Osteoblast (primary cell): ENCODE measurements around the gene TLCD1. TPM values are rescaled to one million over a fixed set of nuclear protein-coding genes. Genes with fewer than 3 reads are reported as not detected.

Experiments
- DNase-seq: peaks from one replicate; pipeline ENCODE4 v3.0.0; 2011; ENCODE audit warnings: low spot score, mixed read lengths; ENCODE audit not compliant: insufficient read length; ENCODE audit errors: missing footprints
- H2AFZ ChIP-seq: 2 replicates; pipeline ENCODE4 v1.6.0; 2011; ENCODE audit warnings: mild to moderate bottlenecking, low read length
- H3K27ac ChIP-seq: 2 replicates; pipeline ENCODE4 v1.5.1; 2011; ENCODE audit warnings: mild to moderate bottlenecking, low read depth, low read length, moderate library complexity
- H3K27me3 ChIP-seq: 2 replicates; pipeline ENCODE4 v1.6.0; 2012; ENCODE audit warnings: mild to moderate bottlenecking, control low read depth, inconsistent platforms, low read length, moderate library complexity; ENCODE audit not compliant: insufficient read depth
- H3K36me3 ChIP-seq: 2 replicates; pipeline ENCODE4 v1.5.1; 2011; ENCODE audit warnings: mild to moderate bottlenecking, low read length, control low read depth, moderate library complexity; ENCODE audit not compliant: insufficient read depth
- H3K4me1 ChIP-seq: 2 replicates; pipeline ENCODE4 v1.5.1; 2011; ENCODE audit warnings: mild to moderate bottlenecking, low read length, control low read depth, moderate library complexity; ENCODE audit not compliant: insufficient read depth
- H3K4me2 ChIP-seq: 2 replicates; pipeline ENCODE4 v1.6.0; 2011; ENCODE audit warnings: mild to moderate bottlenecking, low read length; ENCODE audit not compliant: insufficient read depth
- H3K4me3 ChIP-seq: fragments of 200-600 bp; sonication (generic); 3 replicates; pipeline ENCODE4 v1.5.1; 2012; ENCODE audit warnings: mild to moderate bottlenecking, low read length, inconsistent platforms; ENCODE audit not compliant: insufficient read depth
- H3K79me2 ChIP-seq: 2 replicates; pipeline ENCODE4 v1.6.0; 2012; ENCODE audit warnings: mild to moderate bottlenecking, low read length, control low read depth, inconsistent platforms; ENCODE audit not compliant: insufficient read depth
- H3K9me3 ChIP-seq: 2 replicates; pipeline ENCODE4 v1.5.1; 2011; ENCODE audit warnings: low read depth, low read length, control low read depth
- H4K20me1 ChIP-seq: 2 replicates; pipeline ENCODE4 v1.6.0; 2012; ENCODE audit warnings: mild to moderate bottlenecking, low read length, control low read depth; ENCODE audit not compliant: insufficient read depth
- total RNA-seq: library from RNA; depleted of rRNA; stranded (reverse); fragments of >200 nt; gene quantifications from 2 replicates; pipeline ENCODE4 v1.2.3, GENCODE V29; 2012
- TF ChIP-seq, protein P1 (sequence below): IDR thresholded peaks from 2 replicates; pipeline ENCODE4 v1.5.1; 2011; ENCODE audit warnings: mild to moderate bottlenecking, low read depth, low read length, moderate library complexity; ENCODE audit errors: extremely low read depth

The TLCD1 gene
- total RNA-seq, 1 donor = 4.0 TPM

DNA sequence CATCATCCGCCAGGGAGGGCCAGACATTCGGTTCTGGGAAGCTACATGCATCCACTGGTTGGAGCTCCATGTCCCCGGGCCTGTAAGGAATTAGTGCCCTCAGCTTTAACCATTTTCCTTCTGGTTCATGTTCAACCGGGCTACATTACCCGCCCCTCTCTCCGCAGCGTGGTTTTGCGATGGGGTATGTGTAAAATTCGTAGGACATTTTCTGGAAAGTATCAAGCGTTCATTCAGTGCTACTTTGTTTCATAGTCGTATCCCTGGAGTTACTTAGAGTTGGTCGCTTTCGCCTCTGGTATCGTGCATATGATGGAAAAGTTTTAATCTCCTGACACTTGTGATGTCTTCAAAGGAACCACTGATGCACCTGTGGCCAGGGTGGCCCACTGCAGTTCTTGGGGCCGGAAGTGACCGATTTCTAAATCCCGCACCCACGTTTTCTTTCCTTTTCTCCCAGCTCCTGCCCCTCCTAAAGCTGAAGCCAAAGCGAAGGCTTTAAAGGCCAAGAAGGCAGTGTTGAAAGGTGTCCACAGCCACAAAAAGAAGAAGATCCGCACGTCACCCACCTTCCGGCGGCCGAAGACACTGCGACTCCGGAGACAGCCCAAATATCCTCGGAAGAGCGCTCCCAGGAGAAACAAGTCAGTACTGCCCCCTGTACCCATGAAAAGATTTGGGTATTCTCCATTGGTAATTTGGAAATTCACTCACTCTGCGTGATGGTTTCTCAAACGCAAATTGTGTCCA, 5.6 kb downstream of the TLCD1 start:
- Histone ChIP-seq H4K20me1 (peaks cover 54% of the 10 kb centered on the region), H3K36me3 (peaks cover 51% of the 10 kb centered on the region), H3K27me3 (no peaks in the 10 kb centered on the region), H3K79me2 (peaks cover 56% of the 10 kb centered on the region), H3K4me2 (peak overlapping the region; percentile 87), H3K9me3 (no peaks in the 10 kb centered on the region), H3K27ac (peak overlapping the region; percentile 73), H2AFZ (no peak overlapping the region), H3K4me3 (peak overlapping the region; percentile 80), H3K4me1 (peaks cover 56% of the 10 kb centered on the region)
- peak; percentile 30 for DNase-seq
- TF ChIP-seq, protein P1, sequence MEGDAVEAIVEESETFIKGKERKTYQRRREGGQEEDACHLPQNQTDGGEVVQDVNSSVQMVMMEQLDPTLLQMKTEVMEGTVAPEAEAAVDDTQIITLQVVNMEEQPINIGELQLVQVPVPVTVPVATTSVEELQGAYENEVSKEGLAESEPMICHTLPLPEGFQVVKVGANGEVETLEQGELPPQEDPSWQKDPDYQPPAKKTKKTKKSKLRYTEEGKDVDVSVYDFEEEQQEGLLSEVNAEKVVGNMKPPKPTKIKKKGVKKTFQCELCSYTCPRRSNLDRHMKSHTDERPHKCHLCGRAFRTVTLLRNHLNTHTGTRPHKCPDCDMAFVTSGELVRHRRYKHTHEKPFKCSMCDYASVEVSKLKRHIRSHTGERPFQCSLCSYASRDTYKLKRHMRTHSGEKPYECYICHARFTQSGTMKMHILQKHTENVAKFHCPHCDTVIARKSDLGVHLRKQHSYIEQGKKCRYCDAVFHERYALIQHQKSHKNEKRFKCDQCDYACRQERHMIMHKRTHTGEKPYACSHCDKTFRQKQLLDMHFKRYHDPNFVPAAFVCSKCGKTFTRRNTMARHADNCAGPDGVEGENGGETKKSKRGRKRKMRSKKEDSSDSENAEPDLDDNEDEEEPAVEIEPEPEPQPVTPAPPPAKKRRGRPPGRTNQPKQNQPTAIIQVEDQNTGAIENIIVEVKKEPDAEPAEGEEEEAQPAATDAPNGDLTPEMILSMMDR = no peak

DNA sequence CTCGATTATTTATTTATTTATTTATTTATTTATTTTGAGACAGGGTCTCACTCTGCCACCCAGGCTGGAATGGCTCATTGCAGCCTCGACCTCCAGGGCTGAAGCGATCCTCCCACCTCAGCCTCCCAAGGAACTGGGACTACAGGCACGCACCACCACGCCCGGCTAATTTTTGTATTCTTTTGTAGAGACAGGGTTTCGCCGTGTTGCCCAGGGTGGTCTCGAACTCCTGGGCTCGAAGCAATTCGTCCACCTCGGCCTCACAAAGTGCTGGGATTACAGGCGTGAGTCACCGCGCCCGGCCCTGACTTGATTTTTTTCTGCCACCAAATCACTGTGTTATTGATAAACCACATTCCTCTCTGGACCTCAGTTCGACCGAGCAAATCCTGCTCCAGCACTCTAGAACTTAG, 7.0 kb downstream of the TLCD1 start:
- TF ChIP-seq, protein P1 = no peak
- Histone ChIP-seq H3K27ac (peak overlapping the region; percentile 73), H2AFZ (peak overlapping the region; percentile 8), H3K27me3 (no peaks in the 10 kb centered on the region), H4K20me1 (peaks cover 49% of the 10 kb centered on the region), H3K79me2 (peaks cover 60% of the 10 kb centered on the region), H3K4me2 (peak overlapping the region; percentile 87), H3K36me3 (peaks cover 54% of the 10 kb centered on the region), H3K4me1 (peaks cover 47% of the 10 kb centered on the region), H3K9me3 (no peaks in the 10 kb centered on the region), H3K4me3 (peak overlapping the region; percentile 80)
- DNase-seq = no peak

- Histone ChIP-seq H4K20me1 (peaks cover 48% of the 10 kb centered on the region), H3K9me3 (no peaks in the 10 kb centered on the region), H3K27me3 (no peaks in the 10 kb centered on the region), H3K4me2 (peak overlapping the region; percentile 87), H3K4me1 (peaks cover 47% of the 10 kb centered on the region), H2AFZ (peak overlapping the region; percentile 87), H3K79me2 (peaks cover 60% of the 10 kb centered on the region), H3K4me3 (peak overlapping the region; percentile 91), H3K36me3 (peaks cover 53% of the 10 kb centered on the region), H3K27ac (peak overlapping the region; percentile 73)
- DNase-seq = peak; percentile 27
- TF ChIP-seq, protein P1 = no peak
Observed at GRCh38 chr17:28718333-28719020, 7.6 kb downstream of the TLCD1 start.
